IPS DF 4.7 (cell line): ENCODE results near the gene CANT1.
"Not testable (repeated sequence)": the region's sequence is repeated elsewhere in the genome, so short reads cannot be mapped to it uniquely, and the experiment has no call there.

ENCODE experiments used
- DNase-seq: peaks from one replicate; pipeline ENCODE4 v3.0.0-alpha.2; 2013; ENCODE audit warnings: low spot score; ENCODE audit errors: extremely low read depth

CANT1 gene

DNA sequence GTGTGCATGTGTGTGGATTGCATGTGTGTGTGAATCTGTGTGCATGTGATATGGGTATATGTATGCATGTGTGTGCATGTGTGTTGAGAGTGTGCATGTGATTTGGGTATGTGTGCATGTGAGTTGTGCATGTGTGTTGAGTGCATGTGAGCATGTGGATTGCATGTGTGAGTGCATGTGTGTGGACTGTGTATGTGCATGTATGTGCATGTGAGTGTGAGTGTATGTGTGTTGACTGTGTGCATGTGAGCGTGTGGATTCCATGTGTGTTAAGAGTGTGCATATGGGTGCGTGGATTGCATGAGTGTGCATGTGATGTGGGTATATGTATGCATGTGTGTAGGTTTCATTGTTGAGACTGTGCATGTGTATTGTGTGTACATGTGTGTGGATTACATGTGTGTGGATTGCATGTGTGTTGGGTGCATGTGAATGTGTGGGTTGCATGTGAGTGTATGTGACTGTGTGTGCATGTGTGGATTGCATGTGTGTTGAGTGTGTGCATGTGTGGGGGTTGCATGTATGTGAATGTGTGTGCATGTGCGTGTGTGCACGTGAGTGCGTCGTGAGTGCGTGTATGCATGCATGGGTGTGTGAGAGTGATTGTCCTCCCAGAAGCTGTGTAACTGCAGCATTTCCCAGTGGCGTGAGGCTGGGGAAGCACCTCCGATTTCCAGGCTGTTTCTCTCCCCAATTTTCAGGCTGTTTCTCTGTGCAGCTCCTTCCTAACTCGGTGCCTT, 33.8 kb upstream of the CANT1 start:
- no peak for DNase-seq

DNA sequence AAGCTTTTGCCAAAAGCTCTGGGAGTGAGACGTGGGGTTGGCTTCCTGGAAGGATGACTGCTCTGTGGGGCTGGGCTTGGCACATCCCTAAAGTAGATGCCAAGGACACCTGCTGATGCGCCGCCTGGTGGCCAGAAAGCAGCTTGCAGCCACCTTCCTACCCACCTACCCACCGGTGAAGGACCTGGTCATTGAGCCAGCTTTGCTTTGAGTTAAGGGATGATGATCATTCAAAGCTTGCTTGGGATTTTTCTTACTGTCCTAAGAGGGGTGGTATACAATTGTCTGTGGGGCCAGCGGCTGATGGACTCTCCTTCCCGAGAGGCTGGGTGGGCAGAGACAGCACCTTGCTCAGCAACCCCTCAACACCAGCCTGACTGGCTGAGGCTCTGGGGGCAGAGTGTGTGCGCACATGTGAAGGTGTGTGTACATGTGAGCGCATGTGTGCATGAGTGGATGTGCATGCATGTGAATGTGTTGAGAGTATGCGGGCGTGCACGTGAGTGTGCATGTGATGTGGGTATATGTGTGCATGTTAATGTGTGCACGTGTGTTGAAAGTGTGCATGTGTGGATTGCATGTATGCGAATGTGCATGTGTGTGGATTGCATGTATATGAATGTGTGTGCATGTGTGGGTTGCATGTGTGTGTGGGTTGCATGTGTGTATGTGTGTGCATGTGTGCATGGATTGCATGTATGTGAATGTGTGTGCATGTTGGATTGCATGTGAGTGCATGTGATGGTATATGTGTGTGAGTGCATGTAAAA, 33.0 kb upstream of the CANT1 start:
- no peak for DNase-seq

DNA sequence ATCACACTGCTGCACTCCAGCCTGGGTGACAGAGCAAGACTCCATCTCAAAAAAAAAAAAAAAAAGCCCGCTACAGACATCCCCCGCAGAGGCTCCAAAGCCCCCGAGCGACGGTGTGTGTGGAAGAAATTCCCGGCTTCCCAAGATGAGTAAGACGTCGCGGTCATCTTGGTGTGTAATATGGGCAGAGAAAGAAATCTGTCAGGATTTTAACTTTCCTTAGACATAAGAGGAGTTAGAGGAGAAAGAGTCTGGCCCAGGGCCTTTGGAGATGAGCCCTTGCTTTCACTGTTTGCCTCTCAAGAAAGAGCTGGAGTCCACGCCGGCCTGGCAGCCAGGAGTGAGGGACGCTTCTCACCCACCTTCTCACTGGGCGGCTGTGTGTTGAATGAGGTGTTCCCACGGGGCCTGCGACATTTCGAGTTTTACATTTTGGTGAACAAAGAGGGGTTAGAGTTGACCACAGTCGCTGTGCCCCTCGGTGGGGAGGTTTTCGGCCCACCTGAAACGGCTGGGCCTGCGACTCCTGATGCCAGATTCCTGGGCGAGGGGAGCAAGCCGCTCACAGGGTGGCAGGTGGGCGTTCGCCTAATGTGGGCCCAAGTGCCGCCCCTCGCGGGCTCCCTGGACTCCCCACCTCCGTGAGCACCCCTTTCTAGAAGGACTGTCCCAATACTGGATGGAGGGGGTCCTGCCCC, 32.3 kb upstream of the CANT1 start:
- DNase-seq: no peak

DNA sequence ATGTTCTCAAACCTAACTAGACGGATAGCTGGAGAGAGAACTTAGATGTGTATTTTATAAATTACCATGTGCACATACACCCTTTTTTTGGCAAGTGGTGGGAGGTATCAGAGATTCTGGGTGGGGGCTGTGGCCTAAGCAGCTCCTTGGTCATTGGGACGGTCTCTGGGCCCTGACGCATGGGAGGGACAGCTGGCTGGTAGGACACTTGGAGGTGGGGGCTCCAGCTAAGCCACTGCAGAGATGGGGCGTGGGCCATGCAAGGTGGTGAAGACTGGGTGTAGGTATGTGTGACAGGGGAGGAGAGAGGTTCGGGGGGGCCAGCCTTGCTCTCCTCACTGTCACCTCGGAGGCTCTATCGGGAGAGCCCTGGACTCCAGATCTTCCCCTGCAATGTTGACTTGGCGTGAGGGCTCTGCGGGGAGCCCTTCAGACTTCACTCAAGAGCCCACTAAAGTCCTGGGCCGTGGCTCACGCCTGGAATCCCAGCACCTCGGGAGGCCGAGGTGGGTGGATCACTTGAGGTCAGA, 31.5 kb upstream of the CANT1 start:
- DNase-seq: no peak

DNA sequence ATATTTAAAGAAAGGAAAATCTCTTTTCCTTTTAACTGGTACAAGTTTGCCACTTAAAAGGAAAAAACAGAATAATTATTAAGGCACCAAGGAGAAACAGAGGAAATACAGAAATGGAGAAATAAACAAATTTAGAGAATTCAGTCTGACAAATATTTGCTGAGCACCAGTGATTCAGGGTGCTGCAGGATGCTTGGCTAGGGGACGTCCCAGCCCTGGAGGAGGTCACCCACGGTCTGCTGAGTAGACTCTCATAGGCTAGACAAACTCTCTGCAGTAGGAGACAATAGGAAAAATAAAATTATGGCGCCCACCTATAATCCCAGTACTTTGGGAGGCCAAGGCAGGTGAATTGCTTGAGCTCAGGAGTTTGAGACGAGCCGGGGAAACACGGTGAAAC, 30.3 kb upstream of the CANT1 start:
- no peak for DNase-seq

DNA sequence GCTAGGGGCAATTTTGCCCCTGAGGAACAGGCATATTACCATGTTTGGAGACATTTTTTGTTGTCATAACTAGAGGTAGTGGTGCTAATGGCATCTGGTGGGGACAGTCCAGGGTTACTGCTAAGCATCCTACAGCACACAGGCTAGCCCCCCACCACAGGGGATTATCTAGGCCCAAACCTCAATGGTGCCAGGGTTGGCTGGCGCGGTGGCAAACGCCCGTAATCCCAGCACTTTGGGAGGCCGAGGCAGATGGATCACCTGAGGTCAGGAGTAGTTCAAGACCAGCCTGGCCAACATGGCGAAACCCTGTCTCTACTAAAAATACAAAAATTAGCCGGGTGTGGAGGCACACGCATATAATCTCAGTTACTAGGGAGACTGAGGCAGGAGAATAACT, 29.6 kb upstream of the CANT1 start:
- DNase-seq: no peak

DNA sequence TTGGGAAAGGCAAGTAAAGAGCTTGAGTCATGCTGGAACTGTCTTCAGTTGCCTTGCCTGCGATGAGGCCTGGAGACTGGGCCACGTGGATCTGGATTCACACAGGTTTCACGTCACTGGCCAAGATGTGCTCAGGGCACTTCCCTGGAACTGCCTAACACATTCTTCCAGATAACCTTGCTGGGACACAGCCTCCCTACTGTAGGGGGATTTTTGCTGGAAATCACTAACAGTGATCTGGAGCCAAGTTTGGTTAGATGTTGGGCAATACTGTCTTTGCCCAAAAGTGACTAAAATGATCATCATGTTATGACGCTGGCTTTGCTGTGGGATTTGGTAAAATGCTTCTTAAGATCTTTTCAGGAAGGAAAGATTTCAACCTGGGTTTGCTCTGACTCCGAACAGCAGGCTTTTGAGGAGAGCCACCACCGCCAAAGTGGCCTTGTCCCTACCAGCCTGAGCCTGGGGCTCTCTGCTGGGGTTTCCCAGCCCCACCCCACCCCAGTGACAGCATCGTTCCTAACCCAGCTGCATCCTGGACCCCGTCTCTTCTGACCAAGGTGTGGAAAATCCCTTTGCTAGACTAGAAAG, 29.1 kb upstream of the CANT1 start:
- no peak for DNase-seq

DNA sequence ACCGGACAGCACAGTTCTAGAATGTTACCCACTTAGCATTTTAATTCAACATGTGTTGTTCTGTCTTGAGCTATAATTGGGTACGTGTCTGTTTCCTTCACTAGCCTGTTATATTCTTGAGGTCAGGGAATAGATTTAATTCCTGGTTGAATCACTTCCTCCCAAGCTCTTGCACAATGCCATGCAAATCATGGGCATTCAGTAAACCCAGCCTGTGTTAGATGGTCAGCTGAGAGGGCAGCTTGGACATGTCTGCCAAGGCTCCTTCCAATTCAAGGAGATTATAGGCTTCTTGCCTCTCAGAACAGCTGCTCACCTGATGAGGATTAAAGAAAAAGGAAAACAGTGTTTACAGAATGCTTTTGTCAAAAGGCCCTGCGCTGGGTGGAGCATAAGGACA, 27.0 kb upstream of the CANT1 start:
- no peak for DNase-seq

DNA sequence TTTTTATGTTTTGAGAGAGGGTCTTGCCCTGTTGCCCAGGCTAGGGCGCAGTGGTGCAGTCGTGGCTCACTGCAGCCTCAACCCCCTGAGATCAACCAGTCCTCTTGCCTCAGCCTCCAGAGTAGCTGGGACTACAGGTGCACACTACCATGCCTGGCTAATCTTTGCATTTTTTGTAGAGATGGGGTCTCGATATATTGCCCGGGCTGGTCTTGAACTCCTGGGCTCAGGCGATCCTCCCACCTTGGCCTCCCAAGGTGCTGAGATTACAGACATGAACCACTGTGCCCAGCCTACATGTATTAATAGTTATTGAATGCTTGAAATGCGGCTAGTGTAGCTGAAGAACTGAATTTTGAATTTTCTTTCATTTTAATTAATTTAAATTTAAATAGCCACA, 26.6 kb upstream of the CANT1 start:
- no peak for DNase-seq

DNA sequence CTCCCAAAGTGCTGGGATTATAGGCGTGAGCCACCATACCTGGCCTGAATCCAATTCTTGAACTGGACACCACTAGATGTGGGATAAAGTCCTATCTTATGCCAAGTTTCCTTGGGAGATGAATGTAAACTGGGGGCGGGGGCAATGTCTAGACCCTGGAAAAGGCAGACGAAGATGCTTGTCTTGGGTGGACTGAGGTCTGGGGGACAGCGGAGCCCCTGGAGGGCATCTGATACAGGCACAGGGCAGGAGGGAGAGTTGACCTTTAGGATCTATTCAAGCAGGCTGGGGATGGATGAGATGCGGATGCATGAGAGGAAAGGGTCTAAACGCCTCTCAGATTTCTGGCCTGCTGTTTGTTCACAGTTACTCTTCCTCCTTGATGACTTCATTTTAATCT, 26.1 kb upstream of the CANT1 start:
- no peak for DNase-seq

DNA sequence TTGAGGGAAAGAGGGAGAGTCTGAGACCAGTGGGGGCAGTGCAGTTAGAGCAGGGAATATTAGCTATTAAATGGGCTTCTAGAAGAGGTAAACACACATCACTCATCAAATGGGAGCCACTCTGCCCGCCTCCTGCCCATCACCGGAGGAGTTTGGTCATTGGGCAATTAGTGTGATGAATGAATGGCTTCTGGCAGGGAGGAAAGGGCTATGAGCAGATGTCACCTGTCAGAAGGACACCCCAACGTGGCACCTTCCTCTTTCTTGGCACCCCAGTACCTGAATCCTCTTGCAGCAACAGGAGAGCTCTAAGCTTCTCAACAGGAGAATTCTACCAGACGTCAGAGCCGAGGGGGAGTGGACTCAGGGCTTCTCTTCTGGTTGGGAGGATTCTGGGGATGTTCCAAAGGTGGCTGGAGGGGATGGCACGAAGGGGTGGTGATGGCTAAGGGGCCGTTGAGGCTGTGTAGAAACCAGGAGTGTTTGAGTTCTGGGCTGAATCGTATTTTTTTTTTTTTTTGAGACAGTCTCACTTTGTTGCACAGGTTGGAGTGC, 25.4 kb upstream of the CANT1 start:
- DNase-seq: no peak

DNA sequence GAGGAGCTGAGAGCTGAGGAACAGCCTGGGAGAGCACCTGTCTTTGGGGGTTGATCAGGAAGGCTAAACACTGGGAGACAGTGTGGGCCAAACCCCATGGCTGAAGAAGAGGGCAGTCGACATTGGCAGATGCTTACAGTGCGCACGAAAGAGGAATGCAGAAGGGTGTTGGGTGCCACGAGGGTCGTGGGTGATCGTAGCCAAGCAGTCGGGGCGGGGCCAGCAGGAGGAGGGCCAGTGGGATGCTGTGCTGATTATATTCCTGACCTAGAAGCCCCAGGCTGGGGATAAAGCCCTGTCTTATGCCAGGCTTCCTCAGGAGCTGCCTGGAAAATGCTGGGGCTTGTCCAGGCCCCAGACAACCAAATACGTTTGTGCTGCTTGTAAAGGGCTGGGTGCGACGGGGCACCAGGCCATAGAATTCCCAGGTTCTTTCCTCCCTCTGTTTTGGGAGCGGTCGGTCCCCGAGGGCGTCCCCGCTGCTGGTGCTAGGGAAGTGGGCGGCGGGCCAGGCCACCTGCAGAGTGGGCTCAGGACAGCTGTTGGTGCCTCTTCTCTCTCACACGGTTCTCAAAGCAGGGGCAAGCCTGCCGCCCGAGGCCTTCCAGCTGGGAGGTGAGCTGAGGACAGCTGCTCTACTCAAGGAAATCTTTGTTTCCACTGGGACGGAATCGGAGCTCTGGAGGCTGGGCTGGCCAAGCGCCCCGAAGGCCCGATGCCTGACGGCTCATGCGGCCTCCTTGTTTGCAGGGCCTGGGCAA, 24.4 kb upstream of the CANT1 start:
- DNase-seq: no peak

DNA sequence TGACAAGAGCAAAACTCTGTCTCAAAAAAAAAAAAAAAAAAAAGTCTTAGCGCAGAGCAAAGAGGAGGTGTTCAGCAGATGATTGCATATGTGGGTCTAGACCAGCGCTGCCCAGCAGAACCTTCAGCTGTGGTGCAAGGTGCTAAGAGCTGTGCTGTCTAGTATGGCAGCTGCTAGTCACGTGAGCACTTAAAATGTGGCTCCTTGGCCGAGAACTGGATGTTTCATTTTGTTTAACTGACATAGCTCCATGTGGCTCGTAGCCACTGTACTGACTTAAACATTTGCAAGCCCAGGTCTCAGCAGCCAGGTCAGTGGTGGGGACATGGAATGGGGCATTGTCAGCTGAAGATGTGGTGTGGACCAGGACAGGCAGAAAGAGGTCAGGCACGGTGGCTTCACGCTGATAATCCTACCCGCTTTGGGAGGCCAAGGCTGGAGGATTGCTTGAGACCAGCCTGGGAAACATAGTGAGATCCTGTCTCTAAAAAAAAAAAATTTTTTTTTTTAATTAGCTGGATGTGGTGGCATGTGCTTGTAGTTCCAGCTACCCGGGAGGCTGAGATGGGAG, 23.6 kb upstream of the CANT1 start:
- DNase-seq: no peak

DNA sequence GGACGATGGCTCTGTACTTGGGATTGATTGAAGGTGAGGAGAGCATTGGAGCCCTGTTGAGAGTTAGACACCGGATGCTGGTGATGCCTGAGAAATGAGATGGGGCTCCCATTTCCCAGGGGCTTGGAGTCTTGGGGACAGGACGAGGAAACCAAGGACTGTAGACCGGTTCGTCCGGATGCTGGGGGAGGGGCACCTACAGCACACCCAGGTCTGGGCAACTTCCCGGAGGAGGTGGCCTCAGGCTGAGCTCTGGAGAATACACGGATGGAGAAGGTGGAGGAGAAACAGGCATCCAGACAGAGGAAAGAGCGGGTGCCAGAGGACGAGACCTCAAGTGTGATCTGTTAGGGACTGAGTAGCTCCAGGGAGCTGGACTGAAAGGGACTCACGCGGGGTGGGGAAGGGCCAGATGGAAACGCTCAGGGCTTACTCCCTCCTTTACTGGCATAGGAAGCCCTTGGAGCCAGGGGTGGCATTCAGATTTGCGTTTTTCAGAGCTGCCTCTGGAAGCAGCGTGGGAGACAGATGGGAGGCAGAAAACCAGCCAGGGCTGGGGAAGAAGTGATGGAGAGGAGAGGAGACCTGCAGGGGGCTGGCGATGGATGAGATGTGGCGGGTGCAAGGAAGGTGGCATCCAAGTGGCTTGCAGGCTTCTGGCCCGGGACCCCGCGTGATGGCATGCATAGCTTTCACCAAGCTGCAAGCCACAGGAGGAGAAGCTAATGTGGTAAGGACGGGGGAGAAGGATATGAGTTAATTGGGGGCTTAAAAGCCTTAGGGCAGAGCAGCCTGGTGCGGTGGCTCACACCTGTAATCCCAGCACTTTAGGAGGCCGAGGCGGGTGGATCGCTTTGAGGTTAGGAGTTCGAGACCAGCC, 22.7 kb upstream of the CANT1 start:
- no peak for DNase-seq

DNA sequence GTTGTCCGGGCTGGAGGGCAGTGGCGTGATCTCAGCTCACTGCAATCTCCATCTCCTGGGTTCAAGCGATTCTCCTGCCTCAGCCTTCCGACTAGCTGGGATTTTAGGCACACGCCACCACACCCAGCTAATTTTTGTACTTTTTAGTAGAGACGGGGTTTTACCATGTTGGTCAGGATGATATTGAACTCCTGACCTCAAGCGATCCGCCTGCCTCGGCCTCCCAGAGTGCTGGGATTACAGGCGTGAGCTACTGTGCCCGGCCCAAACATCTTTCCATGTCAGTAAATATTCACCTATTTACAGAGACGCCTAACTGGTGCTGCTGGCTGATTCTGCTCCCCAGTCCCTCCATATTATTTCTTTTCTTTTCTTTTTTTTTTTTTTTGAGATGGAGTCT, 21.1 kb upstream of the CANT1 start:
- not testable (repeated sequence) for DNase-seq

DNA sequence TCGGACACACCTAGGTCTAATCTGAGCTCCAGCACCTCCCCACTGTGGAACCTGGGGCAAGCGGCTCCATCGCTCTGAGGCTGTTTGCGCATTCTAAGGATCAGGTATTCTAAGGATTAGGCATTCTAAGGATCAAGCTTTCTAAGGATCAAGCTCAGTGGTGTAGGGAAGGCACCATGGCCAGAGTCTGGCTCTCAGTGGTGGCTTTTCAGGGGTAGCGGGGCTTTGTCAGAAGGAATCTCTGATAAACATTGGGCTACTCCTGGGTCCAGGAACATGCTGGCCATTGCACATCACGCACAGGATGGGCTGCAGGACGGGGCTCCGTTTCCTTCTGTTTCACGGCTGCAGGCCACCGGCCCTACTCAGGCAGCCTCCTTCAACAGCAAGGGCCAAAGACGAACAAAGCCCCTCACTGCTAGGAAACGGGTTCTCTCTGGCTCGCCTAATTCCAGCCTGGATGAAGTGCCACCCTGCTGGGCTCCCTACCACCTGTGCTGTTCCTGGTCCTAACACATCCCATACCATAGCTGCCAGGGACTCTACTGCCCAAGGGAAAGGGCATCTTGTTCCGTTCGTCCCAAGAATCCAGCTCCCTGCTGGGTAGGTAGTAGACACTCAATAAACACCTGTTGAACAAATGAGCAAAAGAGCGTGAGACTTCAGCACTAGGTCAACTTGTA, 19.9 kb upstream of the CANT1 start:
- DNase-seq: no peak

DNA sequence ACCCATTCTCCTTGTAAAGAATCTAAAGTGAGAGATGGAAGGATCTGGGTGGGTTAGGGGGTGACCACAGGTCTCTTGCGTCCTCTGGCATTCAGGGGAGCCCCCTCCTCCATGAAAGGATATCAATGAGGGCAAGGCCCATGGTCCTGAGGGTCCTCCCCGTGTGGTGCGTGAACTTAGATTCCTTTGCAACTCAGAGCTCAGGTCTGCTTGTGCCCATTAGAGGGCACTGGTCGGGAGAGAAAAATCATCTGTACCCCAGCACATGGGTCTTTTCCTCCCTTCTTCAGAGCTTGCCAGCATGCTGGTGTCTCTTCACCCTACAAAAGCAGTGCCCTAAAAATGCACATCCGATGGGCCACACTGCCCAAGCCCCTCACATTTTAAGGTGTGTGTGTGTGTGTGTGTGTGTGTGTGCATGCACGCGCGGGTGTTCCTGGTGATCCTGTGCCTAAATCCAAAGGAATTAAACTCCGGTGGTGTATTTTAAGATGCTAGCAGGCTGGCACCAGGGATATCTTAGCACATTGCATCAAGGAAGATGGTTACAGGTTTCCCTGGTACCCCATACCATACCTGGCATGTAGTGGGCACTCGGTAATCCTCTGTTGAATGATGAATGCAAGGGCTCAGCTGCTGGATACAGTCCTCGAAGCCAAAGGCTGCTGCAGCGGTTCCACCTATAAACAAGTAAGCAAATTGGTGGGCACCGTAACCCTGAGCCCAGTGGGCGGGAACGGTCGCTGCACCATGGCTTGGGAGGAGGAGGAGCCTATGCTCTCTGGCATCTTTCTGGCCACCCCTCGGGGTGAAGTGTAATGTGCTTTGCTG, 19.1 kb upstream of the CANT1 start:
- DNase-seq: no peak

DNA sequence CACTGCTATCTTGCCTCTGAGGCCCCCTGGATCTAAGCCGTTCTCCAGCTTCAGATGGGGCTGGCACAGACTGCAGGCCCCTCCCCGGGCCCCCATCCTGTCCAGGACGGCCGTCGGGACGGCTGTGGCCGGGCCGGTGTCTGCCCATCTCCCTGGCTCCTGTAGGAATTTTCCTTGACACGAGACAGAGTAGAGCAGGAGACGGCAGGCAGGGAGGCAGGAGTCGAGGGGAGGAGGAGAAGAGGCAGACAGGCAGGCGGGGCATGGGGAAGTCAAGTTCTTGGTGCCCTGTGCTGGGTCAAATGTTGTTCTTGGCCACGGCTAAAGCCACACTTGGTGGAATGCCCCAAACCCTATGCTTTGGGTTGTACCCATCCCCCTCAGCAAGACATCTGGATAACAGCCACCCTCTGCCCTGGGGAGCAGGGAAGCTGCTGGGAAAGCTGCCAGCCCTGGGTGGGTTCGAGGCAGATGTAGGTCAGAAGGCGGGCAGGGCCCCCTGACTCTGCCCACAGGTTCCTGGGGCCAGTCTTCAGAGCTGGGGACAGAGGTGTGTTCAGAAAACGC, 18.4 kb upstream of the CANT1 start:
- no peak for DNase-seq
